CD8-positive, alpha-beta memory T cell (primary cell): ENCODE data around the gene NLGN1. TPM values are rescaled to one million over a fixed set of nuclear protein-coding genes. Genes with fewer than 3 reads are reported as not detected.

Experiments
- CTCF ChIA-PET: fragments of 350-600 bp; sonication (Branson Sonifier 250); formaldehyde crosslinking; loops from one replicate; lab custom pipeline; 2021; ENCODE audit warnings: antibody characterized with exemption; lab: Charles Lee
- POLR2A ChIA-PET: fragments of 350-600 bp; sonication (Branson Sonifier 250); formaldehyde crosslinking; loops from one replicate; lab custom pipeline; 2021; ENCODE audit warnings: antibody characterized with exemption; lab: Charles Lee
- DNase-seq, 5 donors: peaks; one replicate each; pipeline versions ENCODE4 v3.0.0 to v3.0.0-alpha.2; 2020 to 2022; ENCODE audit warnings: mixed read lengths in 1 of 5
- H3K27ac ChIP-seq: one replicate; pipeline ENCODE4 v1.7.0; 2013; ENCODE audit warnings: low read depth, mild to moderate bottlenecking, low read length, moderate library complexity
- H3K27me3 ChIP-seq: 2 replicates; pipeline ENCODE4 v1.7.0; 2013; ENCODE audit warnings: low read length, mild to moderate bottlenecking; ENCODE audit not compliant: insufficient read depth, poor library complexity, severe bottlenecking
- H3K36me3 ChIP-seq: 2 replicates; pipeline ENCODE4 v1.7.0; 2013; ENCODE audit warnings: mild to moderate bottlenecking, low read length, moderate library complexity; ENCODE audit not compliant: insufficient read depth
- H3K4me1 ChIP-seq: 2 replicates; pipeline ENCODE4 v1.7.0; 2013; ENCODE audit warnings: mild to moderate bottlenecking, low read length, moderate library complexity; ENCODE audit not compliant: insufficient read depth
- H3K4me3 ChIP-seq: 2 replicates; pipeline ENCODE4 v1.7.0; 2013; ENCODE audit warnings: mild to moderate bottlenecking, low read length
- H3K9me3 ChIP-seq: 2 replicates; pipeline ENCODE4 v1.7.0; 2013; ENCODE audit warnings: mild to moderate bottlenecking, low read length
- H3K27ac Mint-ChIP-seq, 8 donors: one replicate each; pipeline ENCODE4 v1.8.0; 2020 to 2021; ENCODE audit warnings: mixed read lengths in 8 of 8, mild to moderate bottlenecking in 6 of 8, inconsistent platforms in 3 of 8, moderate library complexity in 3 of 8
- H3K27me3 Mint-ChIP-seq, 2 donors: one replicate each; pipeline ENCODE4 v1.8.0; 2020 to 2021; ENCODE audit warnings: mixed read lengths in 2 of 2, mild to moderate bottlenecking in 1 of 2, moderate library complexity in 1 of 2
- H3K36me3 Mint-ChIP-seq, 3 donors: one replicate each; pipeline ENCODE4 v1.8.0; 2020 to 2021; ENCODE audit warnings: mixed read lengths in 3 of 3, inconsistent platforms in 1 of 3, mild to moderate bottlenecking in 1 of 3
- H3K4me1 Mint-ChIP-seq, 3 donors: one replicate each; pipeline ENCODE4 v1.8.0; 2020 to 2021; ENCODE audit warnings: mixed read lengths in 3 of 3, inconsistent platforms in 1 of 3, mild to moderate bottlenecking in 1 of 3
- H3K4me3 Mint-ChIP-seq, 7 donors: one replicate each; pipeline ENCODE4 v1.8.0; 2020 to 2021; ENCODE audit warnings: mixed read lengths in 7 of 7, mild to moderate bottlenecking in 6 of 7, moderate library complexity in 4 of 7, inconsistent platforms in 2 of 7
- H3K9me3 Mint-ChIP-seq, 5 donors: one replicate each; pipeline ENCODE4 v1.8.0; 2020 to 2022; ENCODE audit warnings: mixed read lengths in 5 of 5, mild to moderate bottlenecking in 3 of 5, moderate library complexity in 2 of 5, inconsistent platforms in 1 of 5
- polyA plus RNA-seq: library from polyadenylated mRNA; unstranded; fragments of 300-500 nt; fragmentation: Illumina TruSeq; gene quantifications from one replicate; pipeline ENCODE4 v1.2.3, GENCODE V29; 2021
- total RNA-seq, 2 experiments: library from RNA; stranded (reverse); gene quantifications; one replicate each; pipeline ENCODE4 v1.2.3, GENCODE V29; 2021

The NLGN1 gene
- total and polyA plus RNA-seq, 3 experiments from 2014 or later, result not detected

- H3K4me3 Mint-ChIP-seq, result no peak overlapping the region
- no peak for DNase-seq
- no peaks in the 10 kb centered on the region for H3K36me3 Mint-ChIP-seq
- Histone ChIP-seq H3K4me3 (no peak overlapping the region), H3K9me3 (no peaks in the 10 kb centered on the region), H3K27me3 (no peaks in the 10 kb centered on the region), H3K4me1 (no peaks in the 10 kb centered on the region), H3K27ac (no peak overlapping the region), H3K36me3 (no peaks in the 10 kb centered on the region)
- ChIA-PET CTCF (no interaction called here), POLR2A (no interaction called here)
- no peaks in the 10 kb centered on the region for H3K27me3 Mint-ChIP-seq
- H3K4me1 Mint-ChIP-seq, result no peaks in the 10 kb centered on the region
- peaks cover 0 to 3% (median 2%) of the 10 kb centered on the region in 5 donors for H3K9me3 Mint-ChIP-seq
- H3K27ac Mint-ChIP-seq, result no peak overlapping the region
Observed at GRCh38 chr3:173747427-173747826, 349.9 kb downstream of the NLGN1 start.

GRCh38 chr3:173748105-173748504 lies 350.6 kb downstream of the NLGN1 start:
- no peak overlapping the region for H3K27ac Mint-ChIP-seq
- H3K9me3 Mint-ChIP-seq, result peaks cover 0 to 3% (median 2%) of the 10 kb centered on the region in 5 donors
- no peaks in the 10 kb centered on the region for H3K36me3 Mint-ChIP-seq
- POLR2A ChIA-PET, result no interaction called here
- Histone ChIP-seq H3K27me3 (no peaks in the 10 kb centered on the region), H3K4me1 (no peaks in the 10 kb centered on the region), H3K4me3 (no peak overlapping the region), H3K9me3 (no peaks in the 10 kb centered on the region), H3K36me3 (no peaks in the 10 kb centered on the region), H3K27ac (no peak overlapping the region)
- no peaks in the 10 kb centered on the region for H3K27me3 Mint-ChIP-seq
- no peaks in the 10 kb centered on the region for H3K4me1 Mint-ChIP-seq
- CTCF ChIA-PET, result no interaction called here
- H3K4me3 Mint-ChIP-seq, result no peak overlapping the region
- DNase-seq, result no peak

- Histone ChIP-seq H3K27me3 (no peaks in the 10 kb centered on the region), H3K4me1 (no peaks in the 10 kb centered on the region), H3K27ac (no peak overlapping the region), H3K9me3 (no peaks in the 10 kb centered on the region), H3K36me3 (no peaks in the 10 kb centered on the region), H3K4me3 (no peak overlapping the region)
- Mint-ChIP-seq H3K4me3 (no peak overlapping the region), H3K27me3 (no peaks in the 10 kb centered on the region), H3K36me3 (no peaks in the 10 kb centered on the region), H3K4me1 (no peaks in the 10 kb centered on the region), H3K9me3 (peaks cover 0 to 6% (median 2%) of the 10 kb centered on the region in 5 donors), H3K27ac (no peak overlapping the region)
- ChIA-PET CTCF (no interaction called here), POLR2A (no interaction called here)
- no peak for DNase-seq
Observed at GRCh38 chr3:173750095-173750494, 352.6 kb downstream of the NLGN1 start.

- H3K9me3 ChIP-seq, result no peaks in the 10 kb centered on the region
- H3K4me3 ChIP-seq, result no peak overlapping the region
- ChIA-PET POLR2A (no interaction called here), CTCF (no interaction called here)
- no peaks in the 10 kb centered on the region for H3K36me3 ChIP-seq
- DNase-seq, result no peak
- H3K27me3 Mint-ChIP-seq, result no peaks in the 10 kb centered on the region
- H3K4me1 ChIP-seq, result no peaks in the 10 kb centered on the region
- no peaks in the 10 kb centered on the region for H3K4me1 Mint-ChIP-seq
- H3K27me3 ChIP-seq, result no peaks in the 10 kb centered on the region
- H3K27ac ChIP-seq, result no peak overlapping the region
- no peak overlapping the region for H3K27ac Mint-ChIP-seq
- H3K4me3 Mint-ChIP-seq, result no peak overlapping the region
- no peaks in the 10 kb centered on the region for H3K36me3 Mint-ChIP-seq
- H3K9me3 Mint-ChIP-seq, result peaks cover 0 to 6% (median 2%) of the 10 kb centered on the region in 5 donors
Observed at GRCh38 chr3:173750591-173750990, 353.0 kb downstream of the NLGN1 start.

GRCh38 chr3:173753593-173753992 lies 356.0 kb downstream of the NLGN1 start:
- H3K36me3 Mint-ChIP-seq, result no peaks in the 10 kb centered on the region
- ChIA-PET CTCF (no interaction called here), POLR2A (no interaction called here)
- Histone ChIP-seq H3K9me3 (no peaks in the 10 kb centered on the region), H3K4me1 (no peaks in the 10 kb centered on the region), H3K4me3 (no peak overlapping the region), H3K27ac (no peak overlapping the region), H3K36me3 (no peaks in the 10 kb centered on the region), H3K27me3 (no peaks in the 10 kb centered on the region)
- no peaks in the 10 kb centered on the region for H3K27me3 Mint-ChIP-seq
- H3K4me1 Mint-ChIP-seq, result no peaks in the 10 kb centered on the region
- H3K27ac Mint-ChIP-seq, result no peak overlapping the region
- DNase-seq, result no peak
- peaks cover 0 to 6% (median 2%) of the 10 kb centered on the region in 5 donors for H3K9me3 Mint-ChIP-seq
- no peak overlapping the region for H3K4me3 Mint-ChIP-seq

- Mint-ChIP-seq H3K4me1 (no peaks in the 10 kb centered on the region), H3K27me3 (no peaks in the 10 kb centered on the region), H3K36me3 (no peaks in the 10 kb centered on the region), H3K27ac (no peak overlapping the region), H3K9me3 (peaks cover 0 to 6% (median 2%) of the 10 kb centered on the region in 5 donors), H3K4me3 (no peak overlapping the region)
- POLR2A ChIA-PET, result no interaction called here
- CTCF ChIA-PET, result no interaction called here
- DNase-seq, result no peak
- Histone ChIP-seq H3K36me3 (no peaks in the 10 kb centered on the region), H3K4me1 (no peaks in the 10 kb centered on the region), H3K4me3 (no peak overlapping the region), H3K27me3 (no peaks in the 10 kb centered on the region), H3K27ac (no peak overlapping the region), H3K9me3 (no peaks in the 10 kb centered on the region)
Observed at GRCh38 chr3:173755161-173755560, 357.6 kb downstream of the NLGN1 start.

GRCh38 chr3:173761161-173761560 lies 363.6 kb downstream of the NLGN1 start:
- POLR2A ChIA-PET, result no interaction called here
- H3K36me3 Mint-ChIP-seq, result no peaks in the 10 kb centered on the region
- no peaks in the 10 kb centered on the region for H3K9me3 ChIP-seq
- H3K4me3 Mint-ChIP-seq, result no peak overlapping the region
- CTCF ChIA-PET, result no interaction called here
- H3K27ac ChIP-seq, result no peak overlapping the region
- peaks cover 0 to 11% (median 6%) of the 10 kb centered on the region in 5 donors for H3K9me3 Mint-ChIP-seq
- no peaks in the 10 kb centered on the region for H3K36me3 ChIP-seq
- no peak for DNase-seq
- H3K27ac Mint-ChIP-seq, result no peak overlapping the region
- H3K4me1 Mint-ChIP-seq, result no peaks in the 10 kb centered on the region
- no peaks in the 10 kb centered on the region for H3K4me1 ChIP-seq
- H3K27me3 Mint-ChIP-seq, result no peaks in the 10 kb centered on the region
- H3K4me3 ChIP-seq, result no peak overlapping the region
- H3K27me3 ChIP-seq, result no peaks in the 10 kb centered on the region

- CTCF ChIA-PET, result no interaction called here
- peaks cover 0 to 11% (median 7%) of the 10 kb centered on the region in 5 donors for H3K9me3 Mint-ChIP-seq
- Histone ChIP-seq H3K4me1 (no peaks in the 10 kb centered on the region), H3K27me3 (no peaks in the 10 kb centered on the region), H3K4me3 (no peak overlapping the region), H3K9me3 (no peaks in the 10 kb centered on the region), H3K36me3 (no peaks in the 10 kb centered on the region), H3K27ac (no peak overlapping the region)
- H3K27ac Mint-ChIP-seq, result no peak overlapping the region
- H3K4me1 Mint-ChIP-seq, result no peaks in the 10 kb centered on the region
- POLR2A ChIA-PET, result no interaction called here
- no peak overlapping the region for H3K4me3 Mint-ChIP-seq
- no peaks in the 10 kb centered on the region for H3K27me3 Mint-ChIP-seq
- no peak for DNase-seq
- no peaks in the 10 kb centered on the region for H3K36me3 Mint-ChIP-seq
Observed at GRCh38 chr3:173762501-173762900, 365.0 kb downstream of the NLGN1 start.

GRCh38 chr3:173770011-173770410 lies 372.5 kb downstream of the NLGN1 start:
- no peak for DNase-seq
- Histone ChIP-seq H3K4me3 (no peak overlapping the region), H3K4me1 (no peaks in the 10 kb centered on the region), H3K27ac (no peak overlapping the region), H3K36me3 (no peaks in the 10 kb centered on the region), H3K9me3 (no peaks in the 10 kb centered on the region), H3K27me3 (no peaks in the 10 kb centered on the region)
- CTCF ChIA-PET, result no interaction called here
- Mint-ChIP-seq H3K4me1 (no peaks in the 10 kb centered on the region), H3K9me3 (peaks cover 0 to 12% (median 8%) of the 10 kb centered on the region in 5 donors), H3K27me3 (no peaks in the 10 kb centered on the region), H3K36me3 (no peaks in the 10 kb centered on the region), H3K27ac (no peak overlapping the region), H3K4me3 (no peak overlapping the region)
- POLR2A ChIA-PET, result no interaction called here
